ENCODE data around the gene CCDC182. TPM values are rescaled to one million over a fixed set of nuclear protein-coding genes. Genes with fewer than 3 reads are reported as not detected.

Gene CCDC182
- total RNA-seq, 4 donors from 2014 or later, result not detected

DNA sequence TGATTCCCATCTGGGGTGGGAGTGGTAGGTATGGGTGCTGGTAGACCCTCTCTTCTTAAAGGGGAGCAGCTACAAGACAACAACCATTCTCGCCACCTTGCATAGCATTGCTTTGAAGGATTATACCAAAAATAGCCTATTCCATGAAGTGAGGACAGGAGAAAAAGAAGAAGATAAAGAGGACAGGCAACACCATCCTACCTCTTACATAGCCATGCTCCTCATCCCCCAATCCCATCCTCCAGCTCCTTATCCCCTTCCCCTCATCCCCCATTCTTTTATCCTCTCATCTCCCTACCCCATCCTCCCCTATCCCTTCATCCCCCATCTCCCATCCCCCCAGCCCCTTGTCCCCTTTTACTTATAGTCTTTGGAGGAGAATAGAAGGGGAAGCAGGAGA is 29.1 kb downstream of the CCDC182 start:
- TF ChIP-seq POLR2A (IDR thresholded peaks at IDR 0.05) (no peak), POLR2AphosphoS5 (IDR thresholded peaks at IDR 0.05) (no peak), EP300 (IDR thresholded peaks at IDR 0.05; ENCODE audit: low read depth) (no peak)
- TF ChIP-seq, protein P1, sequence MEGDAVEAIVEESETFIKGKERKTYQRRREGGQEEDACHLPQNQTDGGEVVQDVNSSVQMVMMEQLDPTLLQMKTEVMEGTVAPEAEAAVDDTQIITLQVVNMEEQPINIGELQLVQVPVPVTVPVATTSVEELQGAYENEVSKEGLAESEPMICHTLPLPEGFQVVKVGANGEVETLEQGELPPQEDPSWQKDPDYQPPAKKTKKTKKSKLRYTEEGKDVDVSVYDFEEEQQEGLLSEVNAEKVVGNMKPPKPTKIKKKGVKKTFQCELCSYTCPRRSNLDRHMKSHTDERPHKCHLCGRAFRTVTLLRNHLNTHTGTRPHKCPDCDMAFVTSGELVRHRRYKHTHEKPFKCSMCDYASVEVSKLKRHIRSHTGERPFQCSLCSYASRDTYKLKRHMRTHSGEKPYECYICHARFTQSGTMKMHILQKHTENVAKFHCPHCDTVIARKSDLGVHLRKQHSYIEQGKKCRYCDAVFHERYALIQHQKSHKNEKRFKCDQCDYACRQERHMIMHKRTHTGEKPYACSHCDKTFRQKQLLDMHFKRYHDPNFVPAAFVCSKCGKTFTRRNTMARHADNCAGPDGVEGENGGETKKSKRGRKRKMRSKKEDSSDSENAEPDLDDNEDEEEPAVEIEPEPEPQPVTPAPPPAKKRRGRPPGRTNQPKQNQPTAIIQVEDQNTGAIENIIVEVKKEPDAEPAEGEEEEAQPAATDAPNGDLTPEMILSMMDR (IDR thresholded peaks at IDR 0.05), result no peak
- Histone ChIP-seq H3K4me3 (no peak overlapping the region), H3K4me1 (no peaks in the 10 kb centered on the region), H3K27me3 (peaks cover 57% of the 10 kb centered on the region), H3K9me3 (no peaks in the 10 kb centered on the region), H3K36me3 (no peaks in the 10 kb centered on the region), H3K27ac (no peak overlapping the region)
- intact Hi-C loops (cut with DNase I; ENCODE audit: low total_unique reads) (no loop called here), in situ Hi-C loops (cut with MboI; ENCODE audit: low pct_ligation_motif_present in 1 of 4, low pct_unique_long_range_greater_than_20kb in 1 of 4, low sequenced_read_pairs in 3 of 4) (no loop called here)
- no peak for DNase-seq
- WGBS, 2 donors (ENCODE audit: low coverage in 1 of 2), result 76 to 100% methylated on average over 1 of the region's 1 CpG

DNA sequence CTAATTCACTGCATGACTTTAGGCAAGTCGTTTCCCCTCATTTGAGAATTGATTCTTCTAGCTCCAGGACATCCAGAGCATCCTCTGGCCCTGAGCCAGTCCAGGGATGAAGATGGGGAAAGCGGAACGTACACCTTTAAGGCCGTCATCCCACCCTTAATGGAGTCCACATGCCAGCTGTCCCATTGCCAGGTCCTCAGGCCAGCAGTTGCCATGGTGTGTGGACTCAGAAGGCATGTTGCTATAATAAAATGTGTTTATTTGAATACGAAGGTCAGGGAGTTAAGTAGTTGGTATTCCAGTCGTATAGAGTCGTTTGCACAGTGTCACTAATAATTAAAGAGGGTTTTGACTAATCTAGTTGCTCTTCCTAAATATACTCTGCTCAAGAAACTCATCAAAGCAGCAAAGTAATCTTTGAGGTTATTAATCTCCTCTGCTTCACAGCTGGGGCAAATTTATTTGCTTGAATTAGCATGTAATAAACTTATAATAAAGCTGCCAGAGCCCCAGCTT is 30.4 kb downstream of the CCDC182 start:
- intact Hi-C loops (cut with DNase I; ENCODE audit: low total_unique reads) (no loop called here), in situ Hi-C loops (cut with MboI; ENCODE audit: low pct_ligation_motif_present in 1 of 4, low pct_unique_long_range_greater_than_20kb in 1 of 4, low sequenced_read_pairs in 3 of 4) (no loop called here)
- TF ChIP-seq, protein P1 (IDR thresholded peaks at IDR 0.05), result no peak
- TF ChIP-seq POLR2AphosphoS5 (IDR thresholded peaks at IDR 0.05) (no peak), POLR2A (IDR thresholded peaks at IDR 0.05) (no peak)
- Histone ChIP-seq H3K9me3 (no peaks in the 10 kb centered on the region), H3K36me3 (no peaks in the 10 kb centered on the region), H3K4me1 (no peaks in the 10 kb centered on the region), H3K4me3 (no peak overlapping the region), H3K27ac (no peak overlapping the region), H3K27me3 (peaks cover 57% of the 10 kb centered on the region)
- WGBS, 2 donors (ENCODE audit: low coverage in 1 of 2), result 0 to 36% methylated on average over 3 to 7 of the region's 7 CpGs
- DNase-seq, result no peak

DNA sequence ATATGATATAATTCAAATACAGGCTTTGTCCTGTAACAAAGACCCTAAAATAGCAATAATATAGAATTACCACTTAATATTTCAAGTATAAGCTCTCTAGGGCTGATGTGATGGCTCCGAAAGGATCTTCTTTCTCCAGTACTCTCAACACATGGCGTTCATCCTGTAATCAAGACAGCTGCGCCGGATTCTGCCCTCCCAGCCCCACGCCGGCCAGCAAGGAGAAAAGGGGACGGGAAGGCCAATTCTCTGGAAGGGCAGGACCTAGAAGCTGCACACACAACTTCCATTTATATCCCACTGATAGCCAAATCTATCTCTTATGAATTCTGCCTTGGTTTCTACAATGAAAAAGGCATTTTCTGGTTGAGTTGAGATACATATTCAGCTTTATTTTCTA is 32.0 kb downstream of the CCDC182 start:
- no peak for DNase-seq
- no peaks in the 10 kb centered on the region for H3K36me3 ChIP-seq
- intact Hi-C loops (cut with DNase I; ENCODE audit: low total_unique reads) (no loop called here), in situ Hi-C loops (cut with MboI; ENCODE audit: low pct_ligation_motif_present in 1 of 4, low pct_unique_long_range_greater_than_20kb in 1 of 4, low sequenced_read_pairs in 3 of 4) (no loop called here)
- no peaks in the 10 kb centered on the region for H3K4me1 ChIP-seq
- 91 to 100% methylated on average over 1 to 7 of the region's 7 CpGs for WGBS, 2 donors (ENCODE audit: low coverage in 1 of 2)
- no peaks in the 10 kb centered on the region for H3K9me3 ChIP-seq
- no peak overlapping the region for H3K27ac ChIP-seq
- TF ChIP-seq EP300 (IDR thresholded peaks at IDR 0.05; ENCODE audit: low read depth) (no peak), POLR2A (IDR thresholded peaks at IDR 0.05) (no peak), POLR2AphosphoS5 (IDR thresholded peaks at IDR 0.05) (no peak)
- TF ChIP-seq, protein P1 (IDR thresholded peaks at IDR 0.05), result no peak
- peaks cover 52% of the 10 kb centered on the region for H3K27me3 ChIP-seq
- no peak overlapping the region for H3K4me3 ChIP-seq

DNA sequence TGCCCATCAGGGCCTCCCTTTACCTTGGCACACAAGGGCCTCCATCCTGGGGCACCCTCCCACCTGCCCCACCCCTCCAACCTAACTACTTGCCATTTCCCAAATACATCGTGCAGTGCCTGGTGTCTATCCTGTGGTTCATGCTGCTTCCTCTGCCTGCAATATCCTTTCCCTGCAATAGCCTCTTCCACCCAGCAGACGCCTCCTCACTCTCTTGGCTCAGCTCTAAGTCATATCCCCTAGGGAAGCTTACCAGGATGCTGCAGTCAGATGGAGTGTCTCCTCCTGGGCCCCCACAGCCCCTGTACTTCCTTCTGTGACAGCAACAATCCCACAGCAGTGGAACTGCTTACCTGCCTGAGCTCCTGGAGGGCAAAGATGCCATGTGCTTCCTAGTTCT is 36.7 kb downstream of the CCDC182 start:
- in situ Hi-C loops (cut with MboI; ENCODE audit: low pct_ligation_motif_present in 1 of 4, low pct_unique_long_range_greater_than_20kb in 1 of 4, low sequenced_read_pairs in 3 of 4), result no loop called here

DNA sequence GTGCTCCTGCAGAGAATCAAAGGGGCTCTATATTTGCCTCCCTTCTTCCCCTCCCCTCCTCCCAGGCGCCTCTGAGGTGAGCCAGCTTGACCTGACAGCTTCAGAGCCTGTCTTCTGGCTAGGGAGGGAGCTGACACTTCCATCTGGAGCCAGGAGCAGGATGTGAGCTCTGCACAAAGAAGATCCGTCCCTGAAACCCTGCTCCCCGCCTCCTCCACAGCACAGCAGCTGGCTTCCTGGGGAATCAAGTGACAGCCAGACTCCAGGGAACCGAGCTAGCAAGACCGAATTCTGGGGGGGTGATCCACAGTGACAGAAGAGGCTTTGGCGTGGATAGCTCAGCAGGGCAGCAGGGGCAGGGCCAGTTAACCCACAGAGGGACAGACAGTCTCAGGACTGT is 37.2 kb downstream of the CCDC182 start:
- H3K27me3 ChIP-seq, result peaks cover 8% of the 10 kb centered on the region
- H3K9me3 ChIP-seq, result no peaks in the 10 kb centered on the region
- DNase-seq, result no peak
- no peaks in the 10 kb centered on the region for H3K4me1 ChIP-seq
- intact Hi-C loops (cut with DNase I; ENCODE audit: low total_unique reads), result no loop called here
- in situ Hi-C loops (cut with MboI; ENCODE audit: low pct_ligation_motif_present in 1 of 4, low pct_unique_long_range_greater_than_20kb in 1 of 4, low sequenced_read_pairs in 3 of 4), result no loop called here
- TF ChIP-seq POLR2A (IDR thresholded peaks at IDR 0.05) (no peak), POLR2AphosphoS5 (IDR thresholded peaks at IDR 0.05) (no peak), EP300 (IDR thresholded peaks at IDR 0.05; ENCODE audit: low read depth) (no peak)
- TF ChIP-seq, protein P1 (IDR thresholded peaks at IDR 0.05), result no peak
- H3K4me3 ChIP-seq, result no peak overlapping the region
- no peak overlapping the region for H3K27ac ChIP-seq
- WGBS, 2 donors (ENCODE audit: low coverage in 1 of 2), result 61% methylated on average over 6 of the region's 6 CpGs; no CpG with 5 or more reads in 1 of the 2 donors
- H3K36me3 ChIP-seq, result no peaks in the 10 kb centered on the region

More for the DNA sequence above, 36.7 kb downstream of the CCDC182 start:
- intact Hi-C loops (cut with DNase I; ENCODE audit: low total_unique reads), result no loop called here
- H3K36me3 ChIP-seq, result no peaks in the 10 kb centered on the region
- no peak overlapping the region for H3K4me3 ChIP-seq
- peaks cover 13% of the 10 kb centered on the region for H3K27me3 ChIP-seq
- H3K9me3 ChIP-seq, result no peaks in the 10 kb centered on the region
- no peak for TF ChIP-seq POLR2A (IDR thresholded peaks at IDR 0.05)
- no peak for DNase-seq
- no peak overlapping the region for H3K27ac ChIP-seq
- 71% methylated on average over 2 of the region's 2 CpGs; no CpG with 5 or more reads in 1 of the 2 donors for WGBS, 2 donors (ENCODE audit: low coverage in 1 of 2)
- no peaks in the 10 kb centered on the region for H3K4me1 ChIP-seq

Measured in transverse colon (tissue), 4 donors.